SW480 (cell line): ENCODE data around the gene TMC2.

Experiments used
- DNase-seq: peaks from one replicate; pipeline ENCODE4 v3.0.0-alpha.2; 2016; ENCODE audit warnings: low spot score

TMC2 gene

DNA sequence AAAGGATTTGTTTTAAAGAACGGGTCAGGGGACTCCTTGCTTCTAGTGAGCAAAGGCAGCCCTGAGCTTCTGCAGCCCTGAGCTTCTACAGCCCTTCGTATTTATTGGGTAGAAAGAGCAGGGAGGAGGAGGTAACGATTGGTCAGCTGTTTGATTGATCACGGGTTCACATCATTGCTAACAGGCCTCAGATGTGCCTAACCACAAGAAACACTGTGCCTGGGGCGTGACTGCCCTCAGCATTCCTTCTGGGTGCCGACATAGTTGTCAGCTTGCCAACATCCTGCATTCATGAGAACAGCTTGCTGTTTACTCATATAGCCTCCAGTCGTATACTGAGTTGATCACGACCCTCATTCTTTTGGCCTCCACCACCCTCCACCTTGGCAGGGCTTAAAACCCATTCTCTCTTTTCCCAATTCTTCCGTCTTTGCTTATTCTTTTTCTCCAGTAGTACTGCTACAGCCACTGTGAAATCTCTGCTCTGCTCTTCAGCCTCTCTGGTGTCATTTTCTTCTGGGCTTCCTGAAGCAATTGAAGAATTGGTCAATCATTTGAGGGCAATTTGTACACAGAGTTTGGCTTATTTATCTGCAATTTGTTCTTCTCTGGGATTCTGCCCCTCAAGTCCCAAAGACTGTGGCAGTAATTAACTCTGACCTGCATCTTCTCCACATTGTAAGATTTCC is 90.6 kb downstream of the TMC2 start:
- DNase-seq, result peak; percentile 96

GRCh38 chr20:2631228-2631627 is 94.9 kb downstream of the TMC2 start:
- DNase-seq, result peak; percentile 41

GRCh38 chr20:2633381-2633780 is 97.0 kb downstream of the TMC2 start:
- no peak for DNase-seq

DNA sequence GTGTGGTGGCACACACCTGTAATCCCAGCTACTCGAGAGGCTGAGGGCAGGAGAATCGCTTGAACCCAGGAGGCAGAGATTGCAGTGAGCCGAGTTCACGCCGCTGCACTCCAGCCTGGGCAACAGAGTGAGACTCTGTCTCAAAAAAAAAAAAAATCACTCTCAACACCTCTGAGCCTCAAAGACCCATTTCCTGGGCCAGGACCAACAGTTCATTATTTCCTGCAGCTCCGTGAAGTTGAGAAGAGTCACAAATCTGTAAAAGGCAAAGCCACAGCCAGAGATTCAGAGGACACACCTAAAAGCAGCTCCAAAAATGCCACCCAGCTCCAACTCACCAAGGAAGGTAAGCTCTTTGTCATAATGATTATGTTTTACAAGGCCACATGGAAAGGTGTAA is 100.9 kb downstream of the TMC2 start:
- no peak for DNase-seq

DNA sequence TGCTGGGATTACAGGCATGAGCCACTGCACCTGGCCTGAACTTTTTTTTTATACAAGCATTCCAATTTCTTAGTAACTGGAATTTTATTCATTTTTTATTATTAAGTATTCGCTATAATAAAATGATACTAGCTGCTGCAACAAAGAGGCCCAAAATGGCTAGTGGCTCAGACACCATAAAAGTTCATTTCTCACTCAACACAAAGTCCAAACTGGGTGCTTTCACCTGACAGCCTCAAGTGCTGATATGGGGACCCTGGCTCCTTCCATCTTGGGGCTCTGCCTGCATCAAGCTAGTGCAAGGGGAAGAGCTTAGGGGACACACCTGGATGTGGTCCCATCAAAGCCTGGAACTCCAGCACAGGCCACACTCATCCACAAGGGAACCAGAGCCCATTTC is 103.9 kb downstream of the TMC2 start:
- DNase-seq, result no peak

DNA sequence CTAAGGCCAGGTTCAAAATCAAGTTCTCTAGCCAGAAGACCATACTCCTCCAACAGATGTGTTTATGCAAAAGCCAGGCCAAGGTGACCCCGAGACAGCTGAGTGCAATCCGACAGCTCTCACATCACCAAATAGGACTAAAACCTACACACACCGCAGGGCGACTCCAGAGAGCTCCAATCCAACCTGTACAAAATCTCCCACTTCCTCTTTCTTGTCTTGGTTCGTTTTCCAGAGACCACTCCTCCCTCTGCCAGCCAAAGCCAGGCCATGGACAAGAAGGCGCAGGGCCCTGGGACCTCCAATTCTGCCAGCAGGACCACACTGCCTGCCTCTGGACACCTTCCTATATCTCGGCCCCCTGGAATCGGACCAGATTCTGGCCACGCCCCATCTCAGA is 104.5 kb downstream of the TMC2 start:
- DNase-seq, result no peak

- DNase-seq, result no peak
These were observed 107.3 kb downstream of the TMC2 start for GRCh38 chr20:2643708-2644107.

- peak; percentile 96 for DNase-seq
These were observed 115.7 kb downstream of the TMC2 start, which contains the start of gene NOP56 for GRCh38 chr20:2651772-2652723. NOP56 (plus strand) TSS chr20:2652632; CDS start chr20:2652661, 29 bp downstream.

DNA sequence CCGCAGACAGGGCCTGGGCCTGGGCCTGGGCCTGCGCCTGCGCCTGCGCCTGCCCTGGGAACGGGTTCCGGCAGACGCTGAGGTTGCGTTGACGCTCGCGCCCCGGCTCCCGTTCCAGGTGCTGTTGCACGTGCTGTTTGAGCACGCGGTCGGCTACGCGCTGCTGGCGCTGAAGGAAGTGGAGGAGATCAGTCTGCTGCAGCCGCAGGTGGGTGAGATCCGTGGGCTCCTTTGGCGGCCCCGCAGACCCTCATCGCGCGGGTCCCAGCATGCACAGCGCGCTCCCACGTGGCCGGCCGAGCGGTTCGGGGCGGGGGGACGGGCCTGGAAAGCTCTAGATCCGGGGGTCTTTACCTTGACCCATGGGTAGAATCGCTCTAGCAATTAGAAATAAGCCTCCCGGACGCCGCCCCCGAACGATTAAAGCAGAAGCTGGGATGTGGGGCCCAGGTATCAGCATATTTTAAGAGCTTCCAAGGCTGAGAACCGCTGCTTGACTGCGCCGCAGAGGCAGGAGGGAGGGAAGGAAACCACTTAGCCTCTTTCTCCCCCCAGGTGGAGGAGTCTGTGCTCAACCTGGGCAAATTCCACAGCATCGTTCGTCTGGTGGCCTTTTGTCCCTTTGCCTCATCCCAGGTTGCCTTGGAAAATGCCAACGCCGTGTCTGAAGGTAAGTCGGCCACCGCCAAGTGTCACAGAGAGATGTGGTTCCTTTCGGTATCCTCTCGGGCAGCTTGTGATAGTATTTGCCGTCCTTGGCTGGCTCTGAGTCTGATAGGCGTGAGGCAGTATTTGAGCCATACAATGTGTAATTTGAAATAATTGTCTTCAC is 116.6 kb downstream of the TMC2 start:
- no peak for DNase-seq

DNA sequence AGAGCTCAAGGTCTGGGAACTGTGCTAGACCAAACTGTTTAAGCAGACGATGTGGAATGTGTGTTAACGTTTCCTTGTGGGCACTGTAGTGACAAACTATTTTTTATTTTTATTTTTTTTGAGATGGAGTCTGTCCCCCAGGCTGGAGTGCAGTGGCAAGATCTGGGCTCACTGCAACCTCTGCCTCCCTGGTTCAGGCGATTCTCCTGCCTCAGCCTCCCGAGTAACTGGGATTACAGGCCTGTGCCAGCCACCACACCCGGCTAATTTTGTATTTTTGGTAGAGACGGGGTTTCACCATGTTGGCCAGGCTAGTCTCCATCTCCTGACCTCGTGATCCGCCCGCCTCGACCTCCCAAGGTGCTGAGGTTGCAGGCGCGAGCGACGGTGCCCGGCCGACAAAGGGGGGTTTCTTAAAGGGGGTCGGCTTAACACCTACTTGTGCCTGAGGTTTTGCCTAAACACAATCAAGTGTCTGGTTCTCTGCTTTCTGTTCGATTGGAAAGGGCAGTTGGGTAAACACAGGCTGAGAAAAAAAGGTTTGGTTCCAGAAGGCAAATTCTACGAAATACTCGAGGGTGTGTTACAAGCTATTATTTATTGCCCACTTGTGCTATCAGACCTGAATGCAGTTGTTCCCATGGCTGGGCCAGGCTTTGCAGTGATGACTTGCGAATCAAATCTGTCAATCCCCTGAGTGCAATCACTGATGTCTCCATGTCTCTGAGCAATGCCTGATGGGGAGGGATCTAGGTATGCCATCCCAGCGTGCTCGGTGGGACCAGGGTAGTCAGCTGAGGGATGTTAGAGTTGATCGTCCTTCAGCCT is 117.4 kb downstream of the TMC2 start:
- no peak for DNase-seq

DNA sequence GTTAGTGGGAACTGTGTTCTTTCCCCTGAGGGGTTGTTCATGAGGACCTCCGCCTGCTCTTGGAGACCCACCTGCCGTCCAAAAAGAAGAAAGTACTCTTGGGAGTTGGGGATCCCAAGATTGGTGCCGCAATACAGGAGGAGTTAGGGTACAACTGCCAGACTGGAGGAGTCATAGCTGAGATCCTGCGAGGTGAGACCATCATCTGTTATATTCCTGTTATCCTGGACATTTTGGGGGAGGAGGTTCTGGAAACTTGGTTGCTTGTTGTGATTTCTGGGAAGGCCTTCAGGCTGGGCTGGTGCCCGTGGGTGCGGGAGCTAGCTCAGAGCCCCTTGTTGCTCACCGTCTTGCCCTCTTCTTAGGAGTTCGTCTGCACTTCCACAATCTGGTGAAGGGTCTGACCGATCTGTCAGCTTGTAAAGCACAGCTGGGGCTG is 118.0 kb downstream of the TMC2 start:
- no peak for DNase-seq

GRCh38 chr20:2654831-2655230 is 118.5 kb downstream of the TMC2 start:
- no peak for DNase-seq

GRCh38 chr20:2655331-2656116 is 119.2 kb downstream of the TMC2 start:
- DNase-seq, result no peak

DNA sequence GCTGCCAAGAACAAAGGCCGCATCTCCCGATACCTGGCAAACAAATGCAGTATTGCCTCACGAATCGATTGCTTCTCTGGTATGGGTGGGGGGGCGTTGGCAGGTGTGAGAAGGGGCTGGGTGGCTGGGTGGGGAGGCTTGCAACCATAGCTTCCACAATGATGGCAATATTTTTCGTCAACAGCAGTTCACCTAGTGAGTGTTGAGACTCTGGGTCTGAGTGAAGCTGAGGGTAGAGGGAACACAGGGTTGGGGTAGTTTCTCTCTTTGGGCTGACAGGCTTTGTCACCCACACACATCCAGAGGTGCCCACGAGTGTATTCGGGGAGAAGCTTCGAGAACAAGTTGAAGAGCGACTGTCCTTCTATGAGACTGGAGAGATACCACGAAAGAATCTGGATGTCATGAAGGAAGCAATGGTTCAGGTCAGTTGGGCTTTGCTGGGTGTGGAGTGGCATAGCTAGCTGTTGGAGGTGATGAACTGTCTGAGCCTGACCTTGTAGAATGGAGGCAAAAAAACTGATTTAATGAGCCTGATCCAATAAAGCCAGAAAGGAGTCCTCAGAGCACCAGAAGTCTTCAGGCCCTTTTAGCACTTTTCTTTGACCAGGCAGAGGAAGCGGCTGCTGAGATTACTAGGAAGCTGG is 120.2 kb downstream of the TMC2 start:
- no peak for DNase-seq

GRCh38 chr20:2657241-2657640 is 120.9 kb downstream of the TMC2 start:
- no peak for DNase-seq

DNA sequence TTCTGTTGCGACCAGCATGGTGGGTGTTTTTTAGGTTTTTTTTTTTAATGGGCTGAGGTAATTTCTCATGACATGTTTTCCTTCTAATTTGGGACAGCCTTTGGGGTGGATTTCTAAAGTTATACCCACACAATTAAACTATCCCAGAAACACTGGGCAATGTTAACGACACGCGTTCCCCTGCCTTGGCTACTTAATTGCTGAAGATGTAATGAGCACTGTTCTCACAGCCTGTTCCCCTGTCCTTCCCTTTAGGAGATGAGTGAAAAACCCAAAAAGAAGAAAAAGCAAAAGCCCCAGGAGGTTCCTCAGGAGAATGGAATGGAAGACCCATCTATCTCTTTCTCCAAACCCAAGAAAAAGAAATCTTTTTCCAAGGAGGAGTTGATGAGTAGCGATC is 121.3 kb downstream of the TMC2 start:
- no peak for DNase-seq

- DNase-seq, result peak; percentile 51
These were observed 122.3 kb downstream of the TMC2 start for GRCh38 chr20:2658414-2659354.

DNA sequence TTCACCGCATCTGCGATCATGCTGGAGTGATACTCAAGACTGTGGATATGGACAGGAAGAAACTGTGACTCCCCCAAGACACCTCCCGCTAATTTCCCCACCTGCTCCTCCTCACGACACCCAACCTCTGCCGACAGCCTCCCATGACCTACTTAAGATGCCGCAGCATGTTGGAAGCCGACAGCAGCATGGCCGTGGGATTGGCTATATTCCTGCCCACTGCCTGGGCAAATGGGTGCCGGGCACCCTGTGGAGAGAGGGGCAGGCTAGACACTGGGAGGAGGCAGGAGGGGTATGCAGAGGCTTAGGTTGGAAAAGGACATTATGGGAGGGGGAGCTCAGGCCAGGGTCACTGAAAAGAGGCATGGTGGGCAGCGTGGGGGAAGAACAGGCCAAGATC is 123.2 kb downstream of the TMC2 start:
- DNase-seq, result no peak

DNA sequence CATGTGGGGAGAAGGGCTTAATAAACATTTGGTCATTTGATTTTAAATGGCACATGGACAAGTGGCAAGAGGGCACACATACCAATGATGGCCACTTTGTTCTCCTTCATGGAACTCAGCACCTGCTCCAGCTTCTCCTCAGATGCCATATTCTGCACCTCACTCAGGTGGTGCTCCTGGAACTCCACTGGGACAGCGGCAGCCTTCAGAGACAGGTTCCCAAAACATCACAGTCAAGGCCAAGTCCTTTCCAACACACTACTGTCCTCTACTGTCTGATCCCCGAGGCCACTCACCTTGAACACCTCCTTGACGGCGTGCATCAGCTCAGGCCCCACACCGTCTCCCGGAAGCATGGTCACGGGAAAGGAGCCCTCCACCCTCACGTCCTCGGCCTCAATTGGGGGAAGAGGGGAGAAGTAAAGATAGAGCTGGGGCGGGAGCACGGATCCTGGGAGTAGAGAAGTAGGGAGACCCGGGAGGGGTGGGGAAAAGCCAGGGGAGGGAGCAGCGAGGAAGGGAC is 127.1 kb downstream of the TMC2 start:
- DNase-seq, result no peak
